Panc1 (cell line): ENCODE data around the gene ALG14. TPM values are rescaled to one million over a fixed set of nuclear protein-coding genes. Genes with fewer than 3 reads are reported as not detected.

Experiments used
- ATAC-seq: fragments of 200-7000 bp; cut with Tn5 transposase; 2 replicates; pipeline ENCODE4 v1.9.1; 2020; ENCODE audit warnings: mild to moderate bottlenecking, moderate library complexity
- BruUV-seq: library from RNA; stranded (reverse); fragments of 400-500 nt; replicated peaks from 2 replicates; lab custom pipeline; 2021; lab: Mats Ljungman, UMichigan
- CTCF ChIA-PET: fragments of 300-600 bp; sonication (Branson Sonifier 250); formaldehyde crosslinking; loops from one replicate; lab custom pipeline; 2022; ENCODE audit warnings: antibody characterized with exemption; lab: Charles Lee
- POLR2A ChIA-PET: fragments of 300-600 bp; sonication (Branson Sonifier 250); formaldehyde crosslinking; loops from one replicate; lab custom pipeline; 2022; ENCODE audit warnings: antibody characterized with exemption; lab: Charles Lee
- DNase-seq: peaks from one replicate; pipeline ENCODE4 v3.0.0-alpha.2; 2010; ENCODE audit warnings: low read depth, low spot score
- H3K27ac ChIP-seq: 2 replicates; pipeline ENCODE4 v1.5.1; 2011; ENCODE audit warnings: mild to moderate bottlenecking, low read length, inconsistent platforms
- H3K27me3 ChIP-seq: fragments of 200-500 bp; sonication (Bioruptor generic); 2 replicates; pipeline ENCODE4 v1.6.0; 2014; ENCODE audit warnings: low read length, inconsistent platforms; ENCODE audit not compliant: control insufficient read depth, insufficient read depth
- H3K36me3 ChIP-seq: fragments of 200-500 bp; sonication (Bioruptor generic); 2 replicates; pipeline ENCODE4 v1.5.1; 2014; ENCODE audit warnings: inconsistent platforms, mild to moderate bottlenecking, low read length, moderate library complexity; ENCODE audit not compliant: control insufficient read depth, insufficient read depth
- H3K4me1 ChIP-seq: 2 replicates; pipeline ENCODE4 v1.5.1; 2011; ENCODE audit warnings: inconsistent platforms, mild to moderate bottlenecking, low read length, moderate library complexity; ENCODE audit not compliant: control insufficient read depth, insufficient read depth
- H3K4me3 ChIP-seq, 2 experiments: 2 replicates each; pipeline ENCODE4 v1.5.1; 2011 to 2012; ENCODE audit warnings: low read depth in 2 of 2, low read length in 2 of 2, mild to moderate bottlenecking in 2 of 2, inconsistent platforms in 1 of 2, moderate library complexity in 1 of 2
- H3K9me3 ChIP-seq: fragments of 200-500 bp; sonication (Bioruptor generic); 2 replicates; pipeline ENCODE4 v1.5.1; 2014; ENCODE audit warnings: low read depth, mild to moderate bottlenecking, inconsistent platforms, low read length, moderate library complexity; ENCODE audit not compliant: control insufficient read depth, insufficient read depth
- POLR2AphosphoS5 ChIP-seq: IDR thresholded peaks from 2 replicates; pipeline ENCODE4 v1.6.1; 2012; ENCODE audit warnings: mild to moderate bottlenecking, low read depth, low read length, moderate library complexity
- REST ChIP-seq, 2 experiments: IDR thresholded peaks; 2 replicates each; pipeline ENCODE4 v1.6.1; 2011 to 2012; ENCODE audit warnings: low read depth in 2 of 2, control low read depth in 1 of 2, low read length in 1 of 2, mild to moderate bottlenecking in 1 of 2, moderate library complexity in 1 of 2; ENCODE audit not compliant: insufficient read depth in 1 of 2
- SIN3A ChIP-seq: IDR thresholded peaks from 2 replicates; pipeline ENCODE4 v1.6.1; 2012; ENCODE audit warnings: low read depth, mild to moderate bottlenecking, low read length, moderate library complexity, borderline replicate concordance; ENCODE audit not compliant: insufficient read depth
- TCF7L2 ChIP-seq: IDR thresholded peaks from 2 replicates; pipeline ENCODE4 v1.6.1; 2011; ENCODE audit warnings: mild to moderate bottlenecking, low read depth, low read length, inconsistent platforms
- in situ Hi-C: cut with HindIII; loops from 2 replicates; pipeline ENCODE4 v1.10.0; 2016; ENCODE audit warnings: low sequenced_read_pairs, low pct_unique_long_range_greater_than_20kb
- intact Hi-C: fragments of 100-400 bp; cut with micrococcal nuclease; formaldehyde crosslinking; loops from one replicate; pipeline ENCODE4 v1.10.0; 2022; ENCODE audit not compliant: unreplicated experiment
- total RNA-seq: library from RNA; stranded (reverse); gene quantifications from one replicate; pipeline ENCODE4 v1.2.1, GENCODE V29; 2021; ENCODE audit not compliant: unreplicated experiment
- TF ChIP-seq, protein P1 (sequence below): fragments of 450-650 bp; IDR thresholded peaks from 2 replicates; pipeline ENCODE4 v1.5.1; 2017; ENCODE audit warnings: mild to moderate bottlenecking

Gene ALG14
- total RNA-seq, 1 experiment from 2014 or later: 4.1 TPM

GRCh38 chr1:94949681-94950661 is 122.8 kb downstream of the ALG14 start:
- Histone ChIP-seq H3K9me3 (no peaks in the 10 kb centered on the region), H3K36me3 (no peaks in the 10 kb centered on the region), H3K27me3 (no peaks in the 10 kb centered on the region), H3K4me1 (no peaks in the 10 kb centered on the region), H3K4me3 (no peak overlapping the region), H3K27ac (no peak overlapping the region)
- in situ Hi-C loops (no loop called here), intact Hi-C loops (no loop called here)
- ChIA-PET POLR2A (no interaction called here), CTCF (no interaction called here)
- ATAC-seq: no peak
- DNase-seq: no peak
- TF ChIP-seq TCF7L2: no peak
- TF ChIP-seq, protein P1, sequence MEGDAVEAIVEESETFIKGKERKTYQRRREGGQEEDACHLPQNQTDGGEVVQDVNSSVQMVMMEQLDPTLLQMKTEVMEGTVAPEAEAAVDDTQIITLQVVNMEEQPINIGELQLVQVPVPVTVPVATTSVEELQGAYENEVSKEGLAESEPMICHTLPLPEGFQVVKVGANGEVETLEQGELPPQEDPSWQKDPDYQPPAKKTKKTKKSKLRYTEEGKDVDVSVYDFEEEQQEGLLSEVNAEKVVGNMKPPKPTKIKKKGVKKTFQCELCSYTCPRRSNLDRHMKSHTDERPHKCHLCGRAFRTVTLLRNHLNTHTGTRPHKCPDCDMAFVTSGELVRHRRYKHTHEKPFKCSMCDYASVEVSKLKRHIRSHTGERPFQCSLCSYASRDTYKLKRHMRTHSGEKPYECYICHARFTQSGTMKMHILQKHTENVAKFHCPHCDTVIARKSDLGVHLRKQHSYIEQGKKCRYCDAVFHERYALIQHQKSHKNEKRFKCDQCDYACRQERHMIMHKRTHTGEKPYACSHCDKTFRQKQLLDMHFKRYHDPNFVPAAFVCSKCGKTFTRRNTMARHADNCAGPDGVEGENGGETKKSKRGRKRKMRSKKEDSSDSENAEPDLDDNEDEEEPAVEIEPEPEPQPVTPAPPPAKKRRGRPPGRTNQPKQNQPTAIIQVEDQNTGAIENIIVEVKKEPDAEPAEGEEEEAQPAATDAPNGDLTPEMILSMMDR: no peak
- no peak for TF ChIP-seq POLR2AphosphoS5
- no peak for TF ChIP-seq SIN3A
- TF ChIP-seq REST (IDR thresholded peaks at IDR 0.05; ENCODE audit: insufficient read depth in 1 of 2, low read depth in 2 of 2, low read length in 1 of 2): no peak
- BruUV-seq: no TSS peak

DNA sequence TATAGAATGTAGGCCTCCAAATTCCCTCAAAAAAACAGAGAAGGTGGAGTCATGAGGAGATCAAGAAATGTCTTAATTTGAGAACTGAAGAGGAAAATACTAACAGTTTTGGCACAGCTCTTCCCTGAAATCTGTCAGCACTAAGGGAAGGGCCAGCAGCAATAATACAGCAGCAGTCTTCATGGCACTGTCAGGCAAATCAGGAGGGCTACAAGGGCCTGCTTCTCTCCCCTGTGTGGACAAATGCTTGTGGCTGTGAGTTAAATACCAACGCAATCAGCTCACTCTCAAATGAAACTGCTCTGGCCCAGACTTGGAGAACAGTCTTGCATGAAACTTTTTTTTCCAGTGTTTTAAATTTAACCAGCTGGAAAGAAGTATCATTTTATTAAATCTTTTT is 125.3 kb downstream of the ALG14 start:
- no peaks in the 10 kb centered on the region for H3K4me1 ChIP-seq
- CTCF ChIA-PET: no interaction called here
- no peak for DNase-seq
- no peak for ATAC-seq
- H3K27ac ChIP-seq: no peak overlapping the region
- in situ Hi-C loops: no loop called here
- H3K27me3 ChIP-seq: no peaks in the 10 kb centered on the region
- intact Hi-C loops: no loop called here
- no peak for TF ChIP-seq POLR2AphosphoS5
- BruUV-seq: no TSS peak
- no peak overlapping the region for H3K4me3 ChIP-seq
- no peaks in the 10 kb centered on the region for H3K9me3 ChIP-seq
- no peaks in the 10 kb centered on the region for H3K36me3 ChIP-seq
- POLR2A ChIA-PET: no interaction called here

- CTCF ChIA-PET: no interaction called here
- intact Hi-C loops: no loop called here
Measured at GRCh38 chr1:94946886-94947285, 125.9 kb downstream of the ALG14 start.

More at GRCh38 chr1:94946886-94947285, 125.9 kb downstream of the ALG14 start:
- Histone ChIP-seq H3K9me3 (no peaks in the 10 kb centered on the region), H3K36me3 (no peaks in the 10 kb centered on the region), H3K27me3 (no peaks in the 10 kb centered on the region), H3K27ac (no peak overlapping the region), H3K4me1 (no peaks in the 10 kb centered on the region), H3K4me3 (no peak overlapping the region)
- ATAC-seq (no peak), DNase-seq (no peak)
- TF ChIP-seq POLR2AphosphoS5 (no peak), TCF7L2 (no peak), REST (IDR thresholded peaks at IDR 0.05; ENCODE audit: insufficient read depth in 1 of 2, low read depth in 2 of 2, low read length in 1 of 2) (no peak), SIN3A (no peak)
- TF ChIP-seq, protein P1: no peak
- BruUV-seq: no TSS peak
- in situ Hi-C loops: no loop called here
- POLR2A ChIA-PET: no interaction called here
